Psoas muscle (tissue), 8 donors: ENCODE data around the gene EIF4E2. TPM values are rescaled to one million over a fixed set of nuclear protein-coding genes. Genes with fewer than 3 reads are reported as not detected.

Source experiments
- ATAC-seq, 4 donors: fragments of 200-7000 bp; cut with Tn5 transposase; one replicate each; pipeline ENCODE4 v1.9.1; 2020; ENCODE audit warnings: moderate library complexity in 3 of 4, mild to moderate bottlenecking in 2 of 4
- DNase-seq, 2 donors: peaks; one replicate each; pipeline ENCODE4 v3.0.0-alpha.2; 2020
- H3K27ac ChIP-seq: fragments of 200-600 bp; one replicate; pipeline ENCODE4 v1.8.0; 2022
- H3K27me3 ChIP-seq, 3 donors: fragments of 200-600 bp in 1 of 3; one replicate each; pipeline versions ENCODE4 v1.6.1 to v1.8.0; 2013 to 2022; ENCODE audit warnings: low read length in 2 of 3, mild to moderate bottlenecking in 2 of 3, moderate library complexity in 1 of 3; ENCODE audit not compliant: insufficient read depth in 3 of 3
- H3K36me3 ChIP-seq, 2 donors: fragments of 200-600 bp in 1 of 2; one replicate each; pipeline versions ENCODE4 v1.6.1 to v1.8.0; 2013 to 2022; ENCODE audit warnings: low read depth in 1 of 2, mild to moderate bottlenecking in 1 of 2, moderate library complexity in 1 of 2; ENCODE audit not compliant: insufficient read depth in 1 of 2
- H3K4me1 ChIP-seq: fragments of 200-600 bp; one replicate; pipeline ENCODE4 v1.8.0; 2022
- H3K4me3 ChIP-seq: fragments of 200-600 bp; one replicate; pipeline ENCODE4 v1.8.0; 2022; ENCODE audit warnings: mild to moderate bottlenecking
- H3K9me3 ChIP-seq: fragments of 200-600 bp; one replicate; pipeline ENCODE4 v1.8.0; 2022
- WGBS, 3 donors: extraction: QIAGEN DNeasy Blood & Tissue Kit; methylation state at CpG; one replicate each; pipeline versions ENCODE4 v1.1.6 to v1.1.7; 2013; 5-methylcytosine and 5-hydroxymethylcytosine counted together
- intact Hi-C, 2 donors: fragments of 100-400 bp; cut with DNase I; formaldehyde crosslinking; loops; one replicate each; pipeline versions ENCODE4 v1.11.0 to v1.14.2; 2022
- polyA plus RNA-seq, 3 donors: library from polyadenylated mRNA; stranded (reverse); fragments of 200-250 nt; gene quantifications; one replicate each; pipeline ENCODE4 v1.2.3, GENCODE V29; 2013
- total RNA-seq, 4 donors: library from RNA; stranded (reverse); fragmentation: NEBNext Ultra II Directional in 2 of 4; extraction: Animal tissue kit (Norgen Biotek cat#: 25700) in 2 of 4; gene quantifications; one replicate each; pipeline versions ENCODE4 v1.2.1 to v1.2.4, GENCODE V29; 2021 to 2023
- TF ChIP-seq, protein P1 (sequence below): fragments of 200-600 bp; IDR thresholded peaks from one replicate; pipeline ENCODE4 v1.8.0; 2022; ENCODE audit warnings: antibody characterized with exemption
- donor health status: healthy with polysubstance abuse.
- donor health status: DM: no; HTN: no; CAD: no; lungs with moderate emphysema.
- donor health status: Bipolar disorder and iron deficiency.
- donor health status: healthy.
- donor health status: DM: yes; HTN: yes; CAD: no.
- donor health status: DM: no; HTN: no; CAD: no.
- donor health status: DM: no; HTN: no; CAD: no.
- donor health status: DM: yes; HTN: yes; CAD: no.

The EIF4E2 gene
- total and polyA plus RNA-seq, 7 donors: 39.6 to 136 (median 77.3) TPM

DNA sequence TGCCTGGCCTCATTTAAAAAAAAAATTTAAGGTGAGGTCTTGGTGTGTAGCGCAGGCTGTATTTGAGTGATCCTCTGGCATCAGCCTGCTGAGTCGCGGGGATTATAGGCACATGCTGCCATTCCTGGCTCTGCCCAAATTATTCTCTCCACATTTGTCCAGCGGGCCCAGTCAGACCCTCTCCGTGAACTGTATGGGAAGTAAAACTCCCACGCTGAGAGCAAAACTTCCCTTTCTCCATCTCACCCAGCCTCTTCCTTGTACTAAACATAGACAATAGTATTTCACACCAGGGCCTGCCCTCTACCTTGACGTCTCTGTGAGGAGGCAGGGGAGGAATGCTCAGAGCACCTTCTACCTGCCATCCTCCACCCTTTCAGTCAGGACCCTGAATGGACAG is 37.0 kb downstream of the EIF4E2 start:
- intact Hi-C loops: no loop called here
- DNase-seq (no peak), ATAC-seq (no peak)
- TF ChIP-seq, protein P1, sequence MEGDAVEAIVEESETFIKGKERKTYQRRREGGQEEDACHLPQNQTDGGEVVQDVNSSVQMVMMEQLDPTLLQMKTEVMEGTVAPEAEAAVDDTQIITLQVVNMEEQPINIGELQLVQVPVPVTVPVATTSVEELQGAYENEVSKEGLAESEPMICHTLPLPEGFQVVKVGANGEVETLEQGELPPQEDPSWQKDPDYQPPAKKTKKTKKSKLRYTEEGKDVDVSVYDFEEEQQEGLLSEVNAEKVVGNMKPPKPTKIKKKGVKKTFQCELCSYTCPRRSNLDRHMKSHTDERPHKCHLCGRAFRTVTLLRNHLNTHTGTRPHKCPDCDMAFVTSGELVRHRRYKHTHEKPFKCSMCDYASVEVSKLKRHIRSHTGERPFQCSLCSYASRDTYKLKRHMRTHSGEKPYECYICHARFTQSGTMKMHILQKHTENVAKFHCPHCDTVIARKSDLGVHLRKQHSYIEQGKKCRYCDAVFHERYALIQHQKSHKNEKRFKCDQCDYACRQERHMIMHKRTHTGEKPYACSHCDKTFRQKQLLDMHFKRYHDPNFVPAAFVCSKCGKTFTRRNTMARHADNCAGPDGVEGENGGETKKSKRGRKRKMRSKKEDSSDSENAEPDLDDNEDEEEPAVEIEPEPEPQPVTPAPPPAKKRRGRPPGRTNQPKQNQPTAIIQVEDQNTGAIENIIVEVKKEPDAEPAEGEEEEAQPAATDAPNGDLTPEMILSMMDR: no peak
- Histone ChIP-seq H3K4me1 (peaks cover 19% of the 10 kb centered on the region), H3K27ac (peak overlapping the region; percentile 54), H3K4me3 (no peak overlapping the region), H3K36me3 (peaks cover 0 to 24% of the 10 kb centered on the region in 2 donors), H3K27me3 (no peaks in the 10 kb centered on the region), H3K9me3 (no peaks in the 10 kb centered on the region)
- WGBS, 3 donors: 59 to 63% (median 60%) methylated on average over 7 of the region's 7 CpGs

DNA sequence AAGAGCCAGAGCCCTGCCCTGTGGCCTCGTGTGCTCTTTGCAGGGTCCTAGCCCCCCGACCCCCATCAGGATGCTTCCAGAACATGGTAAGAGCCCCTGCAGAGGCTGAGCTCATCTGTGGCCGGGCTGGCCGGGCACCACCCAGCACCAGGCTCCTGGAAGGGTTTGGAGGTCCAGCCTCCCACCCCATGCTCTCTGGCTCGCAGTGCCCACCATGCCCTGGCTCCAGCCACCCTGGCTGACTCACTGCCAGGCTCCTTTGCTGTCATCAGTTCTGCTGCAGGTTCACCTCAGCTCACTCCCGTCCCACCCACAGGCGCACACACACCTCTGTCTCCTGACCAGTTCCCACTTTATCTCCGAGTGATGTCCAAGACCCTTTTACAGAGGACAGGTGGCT is 37.5 kb downstream of the EIF4E2 start:
- H3K36me3 ChIP-seq: peaks cover 0 to 18% of the 10 kb centered on the region in 2 donors
- H3K9me3 ChIP-seq: no peaks in the 10 kb centered on the region
- 84 to 89% (median 86%) methylated on average over 8 of the region's 8 CpGs for WGBS, 3 donors
- H3K4me3 ChIP-seq: no peak overlapping the region
- H3K27me3 ChIP-seq: no peaks in the 10 kb centered on the region
- H3K27ac ChIP-seq: peak overlapping the region; percentile 54
- ATAC-seq (peak in 1 of 4 donors; percentile 1), DNase-seq (no peak)
- peaks cover 24% of the 10 kb centered on the region for H3K4me1 ChIP-seq
- TF ChIP-seq, protein P1: no peak
- intact Hi-C loops: no loop called here

DNA sequence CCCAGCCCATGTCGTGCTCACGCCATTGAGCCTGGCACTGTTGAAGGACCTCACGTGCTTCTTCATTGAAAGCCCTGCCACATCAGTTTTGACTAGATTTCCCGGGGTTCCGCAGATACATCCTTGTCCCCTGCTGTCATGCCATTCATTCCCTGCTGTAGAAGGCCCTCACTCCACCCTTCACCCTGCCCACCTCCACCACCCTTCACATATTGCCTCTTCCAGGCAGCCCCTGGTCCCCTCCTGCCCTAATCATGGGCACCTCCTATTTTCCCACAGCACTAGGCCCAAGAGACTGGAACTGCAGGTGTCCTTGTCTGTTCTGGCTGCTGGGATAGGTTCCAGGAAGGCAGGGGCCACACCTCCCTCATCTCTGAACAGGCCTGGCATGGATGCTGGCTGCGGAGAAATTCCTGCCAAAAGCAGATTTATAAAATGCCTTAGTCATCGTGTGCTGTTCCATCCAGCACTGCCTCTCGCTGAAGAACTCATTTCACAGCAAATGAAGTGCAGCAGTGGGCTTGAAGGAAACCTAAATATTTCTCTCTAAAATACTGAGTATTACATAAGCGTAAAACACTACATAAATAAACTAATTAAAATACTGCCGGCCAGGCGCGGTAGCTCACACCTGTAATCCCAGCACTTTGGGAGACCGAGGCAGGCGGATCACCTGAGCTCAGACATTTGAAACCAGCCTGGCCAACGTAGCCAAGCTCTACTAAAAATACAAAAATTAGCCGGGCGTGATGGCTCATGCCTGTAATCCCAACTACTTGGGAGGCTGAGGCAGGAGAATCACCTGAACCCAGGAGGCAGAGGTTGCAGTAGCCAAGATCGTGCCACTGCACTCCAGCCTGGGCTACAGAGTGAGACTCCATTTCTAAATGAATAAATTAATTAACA is 38.4 kb downstream of the EIF4E2 start:
- no peaks in the 10 kb centered on the region for H3K9me3 ChIP-seq
- peaks cover 0 to 9% of the 10 kb centered on the region in 2 donors for H3K36me3 ChIP-seq
- H3K4me1 ChIP-seq: peaks cover 33% of the 10 kb centered on the region
- WGBS, 3 donors: 40 to 58% (median 46%) methylated on average over 18 of the region's 18 CpGs
- H3K27ac ChIP-seq: peak overlapping the region; percentile 54
- TF ChIP-seq, protein P1: no peak
- peak; percentile 28 to 67 (median 54) for ATAC-seq
- H3K4me3 ChIP-seq: no peak overlapping the region
- DNase-seq: peak; percentile 43 to 66
- intact Hi-C loops: no loop called here
- H3K27me3 ChIP-seq: no peaks in the 10 kb centered on the region

DNA sequence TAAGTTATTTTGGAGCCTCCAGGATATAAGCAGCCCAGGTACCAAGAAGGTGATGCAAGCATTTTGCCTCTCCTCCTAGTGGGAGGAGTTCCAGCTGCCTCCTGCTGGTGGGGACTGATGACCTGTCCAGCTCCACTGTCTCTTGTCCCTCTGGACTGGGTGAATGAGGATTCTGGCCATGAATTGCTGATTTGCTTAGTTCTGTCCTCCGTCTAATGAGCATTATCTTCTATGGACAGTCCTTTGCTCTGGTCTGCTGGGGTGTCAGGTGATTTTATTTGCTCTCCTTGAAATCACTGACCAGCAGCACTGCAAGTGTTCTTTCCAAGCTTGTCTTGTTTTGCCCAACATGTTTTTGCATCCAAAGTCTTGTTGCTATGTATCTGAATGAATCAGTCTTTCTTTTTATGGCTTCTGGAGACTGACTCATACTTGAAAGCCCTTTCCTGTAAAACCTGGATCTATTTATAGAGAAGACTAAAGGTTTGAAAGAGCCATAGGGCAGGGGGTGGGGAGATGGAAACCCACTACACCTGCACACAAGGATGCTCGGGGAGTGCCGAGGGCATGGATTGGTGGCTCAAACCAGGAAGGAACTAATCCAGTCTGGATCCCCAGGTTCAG is 42.4 kb downstream of the EIF4E2 start:
- no peaks in the 10 kb centered on the region for H3K36me3 ChIP-seq
- H3K27ac ChIP-seq: peak overlapping the region; percentile 82
- TF ChIP-seq, protein P1: peak; percentile 28
- intact Hi-C loops: no loop called here
- H3K4me1 ChIP-seq: peaks cover 32% of the 10 kb centered on the region
- DNase-seq (no peak), ATAC-seq (peak; percentile 77 to 88 (median 84))
- H3K4me3 ChIP-seq: peak overlapping the region; percentile 13
- H3K27me3 ChIP-seq: no peaks in the 10 kb centered on the region
- WGBS, 3 donors: 73 to 85% (median 76%) methylated on average over 3 of the region's 3 CpGs
- no peaks in the 10 kb centered on the region for H3K9me3 ChIP-seq
